Measurements from ENCODE around the gene RAB14.

RAB14 gene

DNA sequence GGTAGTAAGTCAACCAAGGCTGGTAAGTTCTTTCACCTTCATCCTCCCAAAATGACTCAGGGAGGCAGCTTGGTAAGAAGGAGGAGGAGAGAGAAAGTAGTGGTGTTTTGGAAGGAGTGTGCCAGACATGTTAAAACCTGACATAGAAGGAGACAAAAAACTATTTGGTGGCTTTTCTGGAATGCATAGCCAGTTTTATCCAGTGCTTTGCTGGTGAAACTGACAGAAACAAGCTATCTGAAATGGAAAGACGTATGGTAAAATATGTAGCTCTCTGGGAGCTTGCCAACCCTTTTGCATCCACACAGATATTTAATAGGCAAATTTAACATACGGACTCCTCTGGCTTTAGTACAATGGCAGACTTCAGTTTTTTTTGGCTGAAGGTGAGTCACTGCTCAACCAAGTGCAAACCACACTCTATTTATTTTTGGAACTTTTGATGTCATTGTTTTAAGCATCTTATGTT lies 45.4 kb downstream of the RAB14 start:
- no peak overlapping the region for H3K27ac ChIP-seq (replicated peaks)
- H3K27me3 ChIP-seq (ENCODE audit: insufficient read depth, poor library complexity, severe bottlenecking), result no peaks in the 10 kb centered on the region
- no peak overlapping the region for H3K4me3 ChIP-seq (replicated peaks; ENCODE audit: insufficient read depth, low read length)
- DNase-seq (ENCODE audit: low read depth in 1 of 2, low spot score in 1 of 2), result no peak
- no peak for TF ChIP-seq REST (IDR thresholded peaks at IDR 0.05; ENCODE audit: insufficient replicate concordance, low read depth)
- TF ChIP-seq SPI1 (IDR thresholded peaks at IDR 0.05; ENCODE audit: borderline replicate concordance, low read depth), result no peak
- TF ChIP-seq POLR2AphosphoS5 (IDR thresholded peaks at IDR 0.05; ENCODE audit: low read depth), result no peak
- TF ChIP-seq, protein P1, sequence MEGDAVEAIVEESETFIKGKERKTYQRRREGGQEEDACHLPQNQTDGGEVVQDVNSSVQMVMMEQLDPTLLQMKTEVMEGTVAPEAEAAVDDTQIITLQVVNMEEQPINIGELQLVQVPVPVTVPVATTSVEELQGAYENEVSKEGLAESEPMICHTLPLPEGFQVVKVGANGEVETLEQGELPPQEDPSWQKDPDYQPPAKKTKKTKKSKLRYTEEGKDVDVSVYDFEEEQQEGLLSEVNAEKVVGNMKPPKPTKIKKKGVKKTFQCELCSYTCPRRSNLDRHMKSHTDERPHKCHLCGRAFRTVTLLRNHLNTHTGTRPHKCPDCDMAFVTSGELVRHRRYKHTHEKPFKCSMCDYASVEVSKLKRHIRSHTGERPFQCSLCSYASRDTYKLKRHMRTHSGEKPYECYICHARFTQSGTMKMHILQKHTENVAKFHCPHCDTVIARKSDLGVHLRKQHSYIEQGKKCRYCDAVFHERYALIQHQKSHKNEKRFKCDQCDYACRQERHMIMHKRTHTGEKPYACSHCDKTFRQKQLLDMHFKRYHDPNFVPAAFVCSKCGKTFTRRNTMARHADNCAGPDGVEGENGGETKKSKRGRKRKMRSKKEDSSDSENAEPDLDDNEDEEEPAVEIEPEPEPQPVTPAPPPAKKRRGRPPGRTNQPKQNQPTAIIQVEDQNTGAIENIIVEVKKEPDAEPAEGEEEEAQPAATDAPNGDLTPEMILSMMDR (IDR thresholded peaks at IDR 0.05; ENCODE audit: insufficient read depth, low read length), result no peak
- no peak for TF ChIP-seq GABPA (IDR thresholded peaks at IDR 0.05; ENCODE audit: low read depth)

- no peak for DNase-seq (ENCODE audit: low read depth in 1 of 2, low spot score in 1 of 2)
- no peak overlapping the region for H3K27ac ChIP-seq (replicated peaks)
- H3K4me3 ChIP-seq (replicated peaks; ENCODE audit: insufficient read depth, low read length), result no peak overlapping the region
- no peaks in the 10 kb centered on the region for H3K27me3 ChIP-seq (ENCODE audit: insufficient read depth, poor library complexity, severe bottlenecking)
- TF ChIP-seq REST (IDR thresholded peaks at IDR 0.05; ENCODE audit: insufficient replicate concordance, low read depth), result no peak
- TF ChIP-seq POLR2AphosphoS5 (IDR thresholded peaks at IDR 0.05; ENCODE audit: low read depth), result no peak
- TF ChIP-seq SPI1 (IDR thresholded peaks at IDR 0.05; ENCODE audit: borderline replicate concordance, low read depth), result no peak
- no peak for TF ChIP-seq GABPA (IDR thresholded peaks at IDR 0.05; ENCODE audit: low read depth)
- TF ChIP-seq, protein P1 (IDR thresholded peaks at IDR 0.05; ENCODE audit: insufficient read depth, low read length), result no peak
These were observed 46.9 kb downstream of the RAB14 start for GRCh38 chr9:121154782-121155181.

- no peak overlapping the region for H3K27ac ChIP-seq (replicated peaks)
- H3K27me3 ChIP-seq (ENCODE audit: insufficient read depth, poor library complexity, severe bottlenecking), result no peaks in the 10 kb centered on the region
- H3K4me3 ChIP-seq (replicated peaks; ENCODE audit: insufficient read depth, low read length), result no peak overlapping the region
- TF ChIP-seq, protein P1 (IDR thresholded peaks at IDR 0.05; ENCODE audit: insufficient read depth, low read length), result no peak
- TF ChIP-seq REST (IDR thresholded peaks at IDR 0.05; ENCODE audit: insufficient replicate concordance, low read depth) (no peak), POLR2AphosphoS5 (IDR thresholded peaks at IDR 0.05; ENCODE audit: low read depth) (no peak), GABPA (IDR thresholded peaks at IDR 0.05; ENCODE audit: low read depth) (no peak), SPI1 (IDR thresholded peaks at IDR 0.05; ENCODE audit: borderline replicate concordance, low read depth) (no peak)
- no peak for DNase-seq (ENCODE audit: low read depth in 1 of 2, low spot score in 1 of 2)
These were observed 48.0 kb downstream of the RAB14 start for GRCh38 chr9:121153642-121154041.

All from HL-60 (cell line).